Neural cell (in vitro differentiated cells): ENCODE results near the gene NDUFB3. TPM values are rescaled to one million over a fixed set of nuclear protein-coding genes. Genes with fewer than 3 reads are reported as not detected.
"Not testable (repeated sequence)": the region's sequence is repeated elsewhere in the genome, so short reads cannot be mapped to it uniquely, and the experiment has no call there.

Source experiments
- H2AFZ ChIP-seq: fragments of 200-600, 300-800 bp; sonication (generic), shearing (Covaris generic); 2 replicates; pipeline ENCODE4 v1.6.0; 2014; ENCODE audit warnings: low read depth, mild to moderate bottlenecking, antibody characterized with exemption, low read length, moderate library complexity
- H3F3A ChIP-seq: fragments of 200-600 bp; shearing (Covaris generic); 2 replicates; pipeline ENCODE4 v1.6.1; 2016; ENCODE audit warnings: mild to moderate bottlenecking, moderate library complexity, mixed read lengths, antibody characterized with exemption, low read length; ENCODE audit not compliant: insufficient read depth, poor library complexity, severe bottlenecking
- H3K27ac ChIP-seq: fragments of 200-600, 300-800 bp; sonication (generic), shearing (Covaris generic); 2 replicates; pipeline ENCODE4 v1.5.1; 2014; ENCODE audit warnings: mild to moderate bottlenecking, low read length, moderate library complexity
- H3K27me3 ChIP-seq: fragments of 300-800, 200-600 bp; sonication (generic), shearing (Covaris generic); 2 replicates; pipeline ENCODE4 v1.6.0; 2014; ENCODE audit warnings: mild to moderate bottlenecking, low read depth, low read length, moderate library complexity; ENCODE audit not compliant: insufficient read depth
- H3K36me3 ChIP-seq: fragments of 300-800, 200-600 bp; sonication (generic), shearing (Covaris generic); 2 replicates; pipeline ENCODE4 v1.5.1; 2014; ENCODE audit warnings: mild to moderate bottlenecking, antibody characterized with exemption, low read length, moderate library complexity; ENCODE audit not compliant: insufficient read depth
- H3K4me2 ChIP-seq: fragments of 300-800, 200-600 bp; sonication (generic), shearing (Covaris generic); 2 replicates; pipeline ENCODE4 v1.6.0; 2014; ENCODE audit warnings: mild to moderate bottlenecking, low read length
- H3K4me3 ChIP-seq: fragments of 300-800, 200-600 bp; sonication (generic), shearing (Covaris generic); 2 replicates; pipeline ENCODE4 v1.5.1; 2014; ENCODE audit warnings: mild to moderate bottlenecking, low read length, moderate library complexity
- H3K79me2 ChIP-seq: fragments of 200-600 bp; shearing (Covaris generic); replicated peaks from 2 replicates; pipeline ENCODE4 v1.6.0; 2014; ENCODE audit warnings: mild to moderate bottlenecking, low read length, moderate library complexity; ENCODE audit not compliant: insufficient read depth
- H3K9ac ChIP-seq: fragments of 300-800, 200-600 bp; sonication (generic), shearing (Covaris generic); 2 replicates; pipeline ENCODE4 v1.6.1; 2016; ENCODE audit warnings: mild to moderate bottlenecking, low read length, mixed read lengths
- H3K9me2 ChIP-seq: fragments of 200-600 bp; shearing (Covaris generic); 2 replicates; pipeline ENCODE4 v1.6.1; 2016; ENCODE audit warnings: mild to moderate bottlenecking, low read length, mixed read lengths; ENCODE audit not compliant: insufficient read depth
- H3K9me3 ChIP-seq: fragments of 200-600, 300-800 bp; sonication (generic), shearing (Covaris generic); 2 replicates; pipeline ENCODE4 v1.6.1; 2016; ENCODE audit warnings: mild to moderate bottlenecking, mixed run types, low read length, moderate library complexity, mixed read lengths
- H4K20me1 ChIP-seq: fragments of 200-600 bp; shearing (Covaris generic); 2 replicates; pipeline ENCODE4 v1.6.1; 2016; ENCODE audit warnings: mild to moderate bottlenecking, mixed run types; ENCODE audit not compliant: insufficient read depth
- EP300 ChIP-seq: fragments of 450-650 bp; conservative IDR thresholded peaks from 2 replicates; pipeline ENCODE4 v1.6.1; 2014; ENCODE audit warnings: antibody characterized with exemption, mild to moderate bottlenecking, moderate library complexity; ENCODE audit not compliant: poor library complexity, severe bottlenecking
- EZH2 ChIP-seq: fragments of 200-600, 300-800 bp; shearing (Covaris generic), sonication (generic); IDR thresholded peaks from 2 replicates; pipeline ENCODE4 v1.6.1; 2014; ENCODE audit warnings: antibody characterized with exemption, low read length, borderline replicate concordance, mild to moderate bottlenecking; ENCODE audit not compliant: insufficient read depth, poor library complexity, severe bottlenecking
- MXI1 ChIP-seq: fragments of 450-650 bp; conservative IDR thresholded peaks from 2 replicates; pipeline ENCODE4 v1.6.1; 2014; ENCODE audit warnings: antibody characterized with exemption, mild to moderate bottlenecking; ENCODE audit not compliant: poor library complexity, severe bottlenecking
- POLR2AphosphoS5 ChIP-seq: IDR thresholded peaks from 2 replicates; pipeline ENCODE4 v1.6.1; 2012
- RAD21 ChIP-seq: fragments of 450-650 bp; conservative IDR thresholded peaks from 2 replicates; pipeline ENCODE4 v1.6.1; 2014; ENCODE audit warnings: antibody characterized with exemption, mild to moderate bottlenecking, moderate library complexity
- SMC3 ChIP-seq: fragments of 450-650 bp; conservative IDR thresholded peaks from 2 replicates; pipeline ENCODE4 v1.6.1; 2014; ENCODE audit warnings: antibody characterized with exemption, mild to moderate bottlenecking, moderate library complexity; ENCODE audit not compliant: poor library complexity
- TAF1 ChIP-seq: IDR thresholded peaks from 2 replicates; pipeline ENCODE4 v1.6.1; 2012; ENCODE audit warnings: low read depth
- polyA plus RNA-seq: library from polyadenylated mRNA; depleted of rRNA; stranded (reverse); fragments of >200 nt; gene quantifications from 2 replicates; pipeline ENCODE4 v1.2.3, GENCODE V29; 2014
- TF ChIP-seq, protein P1 (sequence below): fragments of 450-650 bp; IDR thresholded peaks from 2 replicates; pipeline ENCODE4 v1.5.1; 2014; ENCODE audit warnings: antibody characterized with exemption, mild to moderate bottlenecking, moderate library complexity; ENCODE audit not compliant: poor library complexity, severe bottlenecking
- TF ChIP-seq, protein P2 (sequence below): IDR thresholded peaks from 2 replicates; pipeline ENCODE4 v1.6.1; 2012; ENCODE audit warnings: borderline replicate concordance

NDUFB3 gene
- polyA plus RNA-seq, 1 donor from 2014 or later = 154 TPM

DNA sequence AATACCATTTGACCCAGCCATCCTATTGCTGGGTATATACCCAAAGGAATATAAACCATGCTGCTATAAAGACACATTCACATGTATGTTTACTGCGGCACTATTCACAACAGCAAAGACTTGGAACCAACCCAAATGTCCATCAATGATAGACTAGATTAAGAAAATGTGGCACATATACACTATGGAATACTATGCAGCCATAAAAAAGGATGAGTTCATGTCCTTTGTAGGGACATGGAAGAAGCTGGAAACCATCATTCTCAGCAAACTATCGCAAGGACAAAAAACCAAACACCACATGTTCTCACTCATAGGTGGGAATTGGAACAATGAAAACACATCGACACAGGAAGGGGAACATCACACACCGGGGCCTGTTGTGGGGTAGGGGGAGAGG lies 33.4 kb upstream of the NDUFB3 start:
- not testable (repeated sequence) for H2AFZ ChIP-seq, H3K9ac ChIP-seq, H3K4me3 ChIP-seq, H4K20me1 ChIP-seq, H3K9me3 ChIP-seq, H3K27me3 ChIP-seq, H3K79me2 ChIP-seq, H3F3A ChIP-seq, H3K9me2 ChIP-seq, H3K36me3 ChIP-seq, H3K27ac ChIP-seq, H3K4me2 ChIP-seq

DNA sequence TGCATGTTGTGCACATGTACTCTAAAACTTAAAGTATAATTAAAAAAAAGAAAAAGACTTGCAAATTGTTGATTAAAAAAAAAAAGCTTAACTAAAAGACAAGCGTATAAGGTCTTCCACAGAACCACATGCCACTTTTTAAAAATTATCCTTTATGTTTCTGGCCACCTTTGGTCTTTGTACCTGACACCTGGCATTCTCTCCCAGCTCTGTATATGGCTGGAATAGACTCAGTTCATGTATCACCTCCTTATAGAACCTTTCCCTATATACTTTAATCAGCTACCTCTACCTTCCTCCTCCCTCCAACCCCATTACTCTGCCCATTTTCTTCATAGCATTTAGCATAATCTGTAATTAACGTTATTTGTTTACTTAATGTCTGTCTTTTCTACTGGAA lies 32.9 kb upstream of the NDUFB3 start:
- H3K9me3 ChIP-seq = no peaks in the 10 kb centered on the region
- no peaks in the 10 kb centered on the region for H3K36me3 ChIP-seq
- no peak overlapping the region for H3K4me2 ChIP-seq
- H3K79me2 ChIP-seq = no peaks in the 10 kb centered on the region
- TF ChIP-seq TAF1 (no peak), POLR2AphosphoS5 (no peak), RAD21 (no peak), SMC3 (no peak), EP300 (no peak), EZH2 (no peak), MXI1 (no peak)
- TF ChIP-seq, protein P1, sequence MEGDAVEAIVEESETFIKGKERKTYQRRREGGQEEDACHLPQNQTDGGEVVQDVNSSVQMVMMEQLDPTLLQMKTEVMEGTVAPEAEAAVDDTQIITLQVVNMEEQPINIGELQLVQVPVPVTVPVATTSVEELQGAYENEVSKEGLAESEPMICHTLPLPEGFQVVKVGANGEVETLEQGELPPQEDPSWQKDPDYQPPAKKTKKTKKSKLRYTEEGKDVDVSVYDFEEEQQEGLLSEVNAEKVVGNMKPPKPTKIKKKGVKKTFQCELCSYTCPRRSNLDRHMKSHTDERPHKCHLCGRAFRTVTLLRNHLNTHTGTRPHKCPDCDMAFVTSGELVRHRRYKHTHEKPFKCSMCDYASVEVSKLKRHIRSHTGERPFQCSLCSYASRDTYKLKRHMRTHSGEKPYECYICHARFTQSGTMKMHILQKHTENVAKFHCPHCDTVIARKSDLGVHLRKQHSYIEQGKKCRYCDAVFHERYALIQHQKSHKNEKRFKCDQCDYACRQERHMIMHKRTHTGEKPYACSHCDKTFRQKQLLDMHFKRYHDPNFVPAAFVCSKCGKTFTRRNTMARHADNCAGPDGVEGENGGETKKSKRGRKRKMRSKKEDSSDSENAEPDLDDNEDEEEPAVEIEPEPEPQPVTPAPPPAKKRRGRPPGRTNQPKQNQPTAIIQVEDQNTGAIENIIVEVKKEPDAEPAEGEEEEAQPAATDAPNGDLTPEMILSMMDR = no peak
- TF ChIP-seq, protein P2, sequence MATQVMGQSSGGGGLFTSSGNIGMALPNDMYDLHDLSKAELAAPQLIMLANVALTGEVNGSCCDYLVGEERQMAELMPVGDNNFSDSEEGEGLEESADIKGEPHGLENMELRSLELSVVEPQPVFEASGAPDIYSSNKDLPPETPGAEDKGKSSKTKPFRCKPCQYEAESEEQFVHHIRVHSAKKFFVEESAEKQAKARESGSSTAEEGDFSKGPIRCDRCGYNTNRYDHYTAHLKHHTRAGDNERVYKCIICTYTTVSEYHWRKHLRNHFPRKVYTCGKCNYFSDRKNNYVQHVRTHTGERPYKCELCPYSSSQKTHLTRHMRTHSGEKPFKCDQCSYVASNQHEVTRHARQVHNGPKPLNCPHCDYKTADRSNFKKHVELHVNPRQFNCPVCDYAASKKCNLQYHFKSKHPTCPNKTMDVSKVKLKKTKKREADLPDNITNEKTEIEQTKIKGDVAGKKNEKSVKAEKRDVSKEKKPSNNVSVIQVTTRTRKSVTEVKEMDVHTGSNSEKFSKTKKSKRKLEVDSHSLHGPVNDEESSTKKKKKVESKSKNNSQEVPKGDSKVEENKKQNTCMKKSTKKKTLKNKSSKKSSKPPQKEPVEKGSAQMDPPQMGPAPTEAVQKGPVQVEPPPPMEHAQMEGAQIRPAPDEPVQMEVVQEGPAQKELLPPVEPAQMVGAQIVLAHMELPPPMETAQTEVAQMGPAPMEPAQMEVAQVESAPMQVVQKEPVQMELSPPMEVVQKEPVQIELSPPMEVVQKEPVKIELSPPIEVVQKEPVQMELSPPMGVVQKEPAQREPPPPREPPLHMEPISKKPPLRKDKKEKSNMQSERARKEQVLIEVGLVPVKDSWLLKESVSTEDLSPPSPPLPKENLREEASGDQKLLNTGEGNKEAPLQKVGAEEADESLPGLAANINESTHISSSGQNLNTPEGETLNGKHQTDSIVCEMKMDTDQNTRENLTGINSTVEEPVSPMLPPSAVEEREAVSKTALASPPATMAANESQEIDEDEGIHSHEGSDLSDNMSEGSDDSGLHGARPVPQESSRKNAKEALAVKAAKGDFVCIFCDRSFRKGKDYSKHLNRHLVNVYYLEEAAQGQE = no peak
- H4K20me1 ChIP-seq = no peaks in the 10 kb centered on the region
- no peaks in the 10 kb centered on the region for H3K27me3 ChIP-seq
- H2AFZ ChIP-seq = no peak overlapping the region
- H3K9me2 ChIP-seq = no peaks in the 10 kb centered on the region
- H3K4me3 ChIP-seq = no peak overlapping the region
- H3K9ac ChIP-seq = no peak overlapping the region
- no peak overlapping the region for H3K27ac ChIP-seq
- H3F3A ChIP-seq = no peaks in the 10 kb centered on the region
